Stimulated activated CD4-positive, alpha-beta T cell treated with anti-CD3 and anti-CD28 coated beads, Interleukin-2, amount 100 ng/mL, for 4 hours (primary cell): ENCODE results near the gene EFCAB6.

Experiments used
- DNase-seq: peaks from one replicate; pipeline ENCODE4 v3.0.0-alpha.2; 2020; ENCODE audit warnings: low read depth

Gene EFCAB6

GRCh38 chr22:43505423-43505822 lies 306.7 kb downstream of the EFCAB6 start:
- DNase-seq = no peak

GRCh38 chr22:43504666-43505261 lies 307.3 kb downstream of the EFCAB6 start:
- no peak for DNase-seq

GRCh38 chr22:43504068-43504467 lies 308.0 kb downstream of the EFCAB6 start:
- DNase-seq = no peak

GRCh38 chr22:43502306-43502874 lies 309.7 kb downstream of the EFCAB6 start:
- no peak for DNase-seq

GRCh38 chr22:43501878-43502277 lies 310.2 kb downstream of the EFCAB6 start:
- no peak for DNase-seq

GRCh38 chr22:43500792-43501785 lies 311.0 kb downstream of the EFCAB6 start:
- DNase-seq = no peak

- DNase-seq = no peak
Observed at GRCh38 chr22:43498856-43499253, 313.2 kb downstream of the EFCAB6 start.

- no peak for DNase-seq
Observed at GRCh38 chr22:43497956-43498855, 313.9 kb downstream of the EFCAB6 start.

GRCh38 chr22:43493297-43493696 lies 318.8 kb downstream of the EFCAB6 start:
- no peak for DNase-seq

- no peak for DNase-seq
Observed at GRCh38 chr22:43491737-43492136, 320.4 kb downstream of the EFCAB6 start.

- no peak for DNase-seq
Observed at GRCh38 chr22:43491177-43491576, 320.9 kb downstream of the EFCAB6 start.

GRCh38 chr22:43490311-43490710 lies 321.8 kb downstream of the EFCAB6 start:
- DNase-seq = no peak

GRCh38 chr22:43488937-43489336 lies 323.2 kb downstream of the EFCAB6 start:
- no peak for DNase-seq

- no peak for DNase-seq
Observed at GRCh38 chr22:43488031-43488866, 323.9 kb downstream of the EFCAB6 start.

GRCh38 chr22:43487311-43488030 lies 324.6 kb downstream of the EFCAB6 start:
- DNase-seq = no peak

- no peak for DNase-seq
Observed at GRCh38 chr22:43485502-43486089, 326.5 kb downstream of the EFCAB6 start.

- DNase-seq = no peak
Observed at GRCh38 chr22:43484227-43484626, 327.9 kb downstream of the EFCAB6 start.

GRCh38 chr22:43483669-43484068 lies 328.4 kb downstream of the EFCAB6 start:
- DNase-seq = no peak

GRCh38 chr22:43483266-43483665 lies 328.8 kb downstream of the EFCAB6 start:
- DNase-seq = no peak

GRCh38 chr22:43482318-43482625 lies 329.8 kb downstream of the EFCAB6 start:
- DNase-seq = no peak
